ENCODE results near the gene TPM2. TPM values are rescaled to one million over a fixed set of nuclear protein-coding genes. Genes with fewer than 3 reads are reported as not detected.
A peak's percentile ranks its signal among the peaks of the same experiment; 100 is the strongest.

The TPM2 gene
- total RNA-seq, 1 donor from 2014 or later, result 460 TPM

DNA sequence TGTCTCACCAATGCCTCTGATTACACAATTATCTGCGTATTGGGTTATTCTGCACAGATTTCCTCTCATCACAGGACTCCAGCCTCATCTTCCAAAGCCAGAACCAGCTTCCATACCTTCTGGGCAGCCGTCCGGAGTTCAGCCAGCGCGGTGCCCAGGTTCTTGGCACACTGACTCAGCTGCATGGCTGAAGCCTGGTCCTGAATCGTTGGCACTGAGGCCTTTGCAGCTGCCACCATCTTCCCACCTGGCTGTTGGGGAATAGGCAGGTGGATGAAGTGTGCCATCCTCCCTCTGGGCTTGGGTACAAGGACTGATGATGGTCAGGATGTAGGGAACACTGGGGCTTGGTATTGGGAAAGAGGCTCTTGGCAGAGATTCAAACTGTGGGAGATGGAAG, 24.4 kb upstream of the TPM2 start:
- no peaks in the 10 kb centered on the region for H3K4me1 ChIP-seq
- intact Hi-C loops (cut with DNase I), result no loop called here
- H3K9me3 ChIP-seq, result no peaks in the 10 kb centered on the region
- H3K36me3 ChIP-seq, result peaks cover 25 to 93% of the 10 kb centered on the region in 2 donors
- TF ChIP-seq POLR2AphosphoS5 (IDR thresholded peaks at IDR 0.05; ENCODE audit: insufficient read depth in 1 of 2, low read depth in 1 of 2), result peak in 1 of 2 donors; percentile 10
- TF ChIP-seq, protein P1, sequence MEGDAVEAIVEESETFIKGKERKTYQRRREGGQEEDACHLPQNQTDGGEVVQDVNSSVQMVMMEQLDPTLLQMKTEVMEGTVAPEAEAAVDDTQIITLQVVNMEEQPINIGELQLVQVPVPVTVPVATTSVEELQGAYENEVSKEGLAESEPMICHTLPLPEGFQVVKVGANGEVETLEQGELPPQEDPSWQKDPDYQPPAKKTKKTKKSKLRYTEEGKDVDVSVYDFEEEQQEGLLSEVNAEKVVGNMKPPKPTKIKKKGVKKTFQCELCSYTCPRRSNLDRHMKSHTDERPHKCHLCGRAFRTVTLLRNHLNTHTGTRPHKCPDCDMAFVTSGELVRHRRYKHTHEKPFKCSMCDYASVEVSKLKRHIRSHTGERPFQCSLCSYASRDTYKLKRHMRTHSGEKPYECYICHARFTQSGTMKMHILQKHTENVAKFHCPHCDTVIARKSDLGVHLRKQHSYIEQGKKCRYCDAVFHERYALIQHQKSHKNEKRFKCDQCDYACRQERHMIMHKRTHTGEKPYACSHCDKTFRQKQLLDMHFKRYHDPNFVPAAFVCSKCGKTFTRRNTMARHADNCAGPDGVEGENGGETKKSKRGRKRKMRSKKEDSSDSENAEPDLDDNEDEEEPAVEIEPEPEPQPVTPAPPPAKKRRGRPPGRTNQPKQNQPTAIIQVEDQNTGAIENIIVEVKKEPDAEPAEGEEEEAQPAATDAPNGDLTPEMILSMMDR (IDR thresholded peaks at IDR 0.05), result no peak
- no peaks in the 10 kb centered on the region for H3K27me3 ChIP-seq
- H3K27ac ChIP-seq, result no peak overlapping the region
- no peak overlapping the region for H3K4me3 ChIP-seq
- DNase-seq (ENCODE audit: extremely low spot score in 2 of 2), result no peak

DNA sequence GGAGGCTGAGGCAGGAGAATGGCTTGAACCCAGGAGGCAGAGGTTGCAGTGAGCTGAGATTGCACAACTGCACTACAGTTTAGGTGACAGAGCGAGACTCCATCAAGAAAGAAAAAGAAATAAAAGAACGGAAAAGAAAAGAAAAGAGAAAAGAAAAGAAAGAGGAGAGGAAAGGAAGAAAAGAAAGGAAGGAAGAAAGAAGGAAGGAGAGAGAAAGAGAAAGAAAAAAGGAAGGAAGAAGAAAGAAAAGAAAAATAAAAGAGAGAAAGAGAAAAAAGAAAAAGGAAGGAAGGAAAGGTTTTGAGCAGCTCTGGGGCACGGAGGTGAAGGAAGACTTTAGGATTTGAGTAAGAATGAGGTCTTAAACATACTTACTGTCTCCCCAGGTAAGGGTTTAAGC, 23.9 kb upstream of the TPM2 start:
- Histone ChIP-seq H3K27ac (no peak overlapping the region), H3K27me3 (no peaks in the 10 kb centered on the region), H3K36me3 (peaks cover 24 to 93% of the 10 kb centered on the region in 2 donors), H3K4me1 (no peaks in the 10 kb centered on the region), H3K4me3 (no peak overlapping the region), H3K9me3 (no peaks in the 10 kb centered on the region)
- TF ChIP-seq, protein P1 (IDR thresholded peaks at IDR 0.05), result no peak
- no peak for TF ChIP-seq POLR2A (IDR thresholded peaks at IDR 0.05)
- no peak for TF ChIP-seq POLR2AphosphoS5 (IDR thresholded peaks at IDR 0.05; ENCODE audit: insufficient read depth in 1 of 2, low read depth in 1 of 2)
- intact Hi-C loops (cut with DNase I), result no loop called here
- DNase-seq (ENCODE audit: extremely low spot score in 2 of 2), result no peak

DNA sequence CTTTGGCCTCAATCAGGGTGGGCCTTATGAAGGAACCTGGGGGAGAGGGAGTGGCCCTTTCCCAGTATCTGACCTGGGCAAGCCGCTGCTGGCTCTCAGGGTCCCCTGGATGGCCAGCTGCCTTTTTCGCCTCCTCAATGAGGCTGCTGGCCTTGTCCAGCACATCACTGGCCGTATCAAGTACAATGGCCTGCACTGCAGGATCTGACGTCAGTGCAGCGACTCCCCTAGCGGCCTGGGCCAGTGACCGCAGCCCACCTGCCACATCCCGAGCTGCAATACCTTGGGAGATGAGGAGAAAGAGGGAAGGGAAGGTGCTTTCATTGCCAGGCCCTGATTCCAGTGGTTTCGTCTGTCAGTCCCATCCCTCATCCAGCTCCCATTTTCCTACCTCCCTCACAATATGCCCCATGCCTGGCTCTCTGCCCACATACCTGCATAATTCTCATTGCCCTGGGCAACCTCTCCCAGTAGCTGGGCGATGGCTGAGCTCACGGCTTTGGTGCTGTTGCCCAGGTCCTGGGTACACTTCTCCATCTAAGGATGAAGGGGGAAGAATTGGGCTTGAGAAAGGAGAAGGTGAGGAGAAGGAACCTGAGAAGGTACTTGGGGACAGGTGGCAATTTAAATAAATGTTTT, 23.2 kb upstream of the TPM2 start:
- Histone ChIP-seq H3K27me3 (no peaks in the 10 kb centered on the region), H3K4me1 (no peaks in the 10 kb centered on the region), H3K4me3 (no peak overlapping the region), H3K36me3 (peaks cover 20 to 93% of the 10 kb centered on the region in 2 donors), H3K9me3 (no peaks in the 10 kb centered on the region), H3K27ac (no peak overlapping the region)
- no peak for DNase-seq (ENCODE audit: extremely low spot score in 2 of 2)
- TF ChIP-seq POLR2AphosphoS5 (IDR thresholded peaks at IDR 0.05; ENCODE audit: insufficient read depth in 1 of 2, low read depth in 1 of 2) (no peak), POLR2A (IDR thresholded peaks at IDR 0.05) (no peak)
- TF ChIP-seq, protein P1 (IDR thresholded peaks at IDR 0.05), result no peak
- intact Hi-C loops (cut with DNase I), result no loop called here

DNA sequence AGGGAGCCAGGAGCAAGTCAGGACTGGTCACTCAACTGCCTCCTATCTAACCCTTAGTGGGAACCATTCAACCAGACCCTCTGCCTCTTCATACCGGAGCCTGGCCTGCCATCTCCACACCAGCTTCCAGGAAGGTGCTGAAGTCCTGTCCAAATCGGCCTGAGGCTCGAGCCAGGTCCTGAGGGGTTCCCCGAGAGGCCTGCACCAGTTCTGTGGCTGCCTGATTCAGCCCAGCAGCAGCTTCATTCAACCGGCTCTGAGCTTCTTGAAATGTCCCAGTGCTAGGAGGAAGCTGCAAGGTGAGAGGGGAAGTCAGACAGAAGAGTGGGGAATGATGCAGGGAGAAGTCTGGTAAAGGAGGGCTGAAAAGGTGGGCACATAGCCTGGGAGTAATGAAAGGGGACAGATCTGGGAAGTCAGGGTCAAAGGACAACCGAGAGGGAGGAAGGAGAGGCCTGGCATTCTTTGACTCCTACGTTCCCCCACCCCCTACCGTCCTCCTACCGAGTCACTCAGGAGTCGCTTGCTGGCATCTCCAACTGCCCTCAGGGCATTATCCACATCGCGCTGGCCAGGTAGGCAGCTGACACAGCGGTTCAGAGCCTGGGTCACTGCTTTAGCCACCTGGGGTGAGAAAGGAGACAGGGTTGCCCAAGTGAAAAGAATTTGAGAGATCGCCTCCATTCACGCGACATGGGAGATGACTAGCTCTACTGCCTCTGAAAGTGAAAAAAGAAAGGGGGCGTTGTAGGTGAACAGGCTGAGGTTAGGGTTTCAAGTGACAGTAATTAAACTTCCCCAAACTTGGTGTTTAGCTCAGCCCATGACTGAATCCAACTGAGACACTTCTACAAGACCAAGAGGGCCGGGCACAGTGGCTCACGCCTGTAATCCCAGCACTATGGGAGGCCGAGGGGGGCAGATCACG, 22.0 kb upstream of the TPM2 start:
- no peaks in the 10 kb centered on the region for H3K9me3 ChIP-seq
- intact Hi-C loops (cut with DNase I), result no loop called here
- H3K4me3 ChIP-seq, result no peak overlapping the region
- no peak for DNase-seq (ENCODE audit: extremely low spot score in 2 of 2)
- H3K27ac ChIP-seq, result no peak overlapping the region
- H3K36me3 ChIP-seq, result peaks cover 15 to 93% of the 10 kb centered on the region in 2 donors
- H3K4me1 ChIP-seq, result no peaks in the 10 kb centered on the region
- no peaks in the 10 kb centered on the region for H3K27me3 ChIP-seq
- TF ChIP-seq, protein P1 (IDR thresholded peaks at IDR 0.05), result no peak
- TF ChIP-seq POLR2A (IDR thresholded peaks at IDR 0.05) (no peak), POLR2AphosphoS5 (IDR thresholded peaks at IDR 0.05; ENCODE audit: insufficient read depth in 1 of 2, low read depth in 1 of 2) (no peak)
